Stimulated activated CD8-positive, alpha-beta memory T cell treated with anti-CD3 and anti-CD28 coated beads, Interleukin-12 subunit alpha, Interleukin-12 subunit beta, amount 100 ng/mL, for 1 hour (primary cell): ENCODE results near the gene SUSD4.
A peak's percentile ranks its signal among the peaks of the same experiment; 100 is the strongest.
"Not testable (repeated sequence)": the region's sequence is repeated elsewhere in the genome, so short reads cannot be mapped to it uniquely, and the experiment has no call there.

Experiments used
- DNase-seq: peaks from one replicate; pipeline ENCODE4 v3.0.0-alpha.2; 2020; ENCODE audit warnings: low read depth

The SUSD4 gene, protein sequence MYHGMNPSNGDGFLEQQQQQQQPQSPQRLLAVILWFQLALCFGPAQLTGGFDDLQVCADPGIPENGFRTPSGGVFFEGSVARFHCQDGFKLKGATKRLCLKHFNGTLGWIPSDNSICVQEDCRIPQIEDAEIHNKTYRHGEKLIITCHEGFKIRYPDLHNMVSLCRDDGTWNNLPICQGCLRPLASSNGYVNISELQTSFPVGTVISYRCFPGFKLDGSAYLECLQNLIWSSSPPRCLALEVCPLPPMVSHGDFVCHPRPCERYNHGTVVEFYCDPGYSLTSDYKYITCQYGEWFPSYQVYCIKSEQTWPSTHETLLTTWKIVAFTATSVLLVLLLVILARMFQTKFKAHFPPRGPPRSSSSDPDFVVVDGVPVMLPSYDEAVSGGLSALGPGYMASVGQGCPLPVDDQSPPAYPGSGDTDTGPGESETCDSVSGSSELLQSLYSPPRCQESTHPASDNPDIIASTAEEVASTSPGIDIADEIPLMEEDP

DNA sequence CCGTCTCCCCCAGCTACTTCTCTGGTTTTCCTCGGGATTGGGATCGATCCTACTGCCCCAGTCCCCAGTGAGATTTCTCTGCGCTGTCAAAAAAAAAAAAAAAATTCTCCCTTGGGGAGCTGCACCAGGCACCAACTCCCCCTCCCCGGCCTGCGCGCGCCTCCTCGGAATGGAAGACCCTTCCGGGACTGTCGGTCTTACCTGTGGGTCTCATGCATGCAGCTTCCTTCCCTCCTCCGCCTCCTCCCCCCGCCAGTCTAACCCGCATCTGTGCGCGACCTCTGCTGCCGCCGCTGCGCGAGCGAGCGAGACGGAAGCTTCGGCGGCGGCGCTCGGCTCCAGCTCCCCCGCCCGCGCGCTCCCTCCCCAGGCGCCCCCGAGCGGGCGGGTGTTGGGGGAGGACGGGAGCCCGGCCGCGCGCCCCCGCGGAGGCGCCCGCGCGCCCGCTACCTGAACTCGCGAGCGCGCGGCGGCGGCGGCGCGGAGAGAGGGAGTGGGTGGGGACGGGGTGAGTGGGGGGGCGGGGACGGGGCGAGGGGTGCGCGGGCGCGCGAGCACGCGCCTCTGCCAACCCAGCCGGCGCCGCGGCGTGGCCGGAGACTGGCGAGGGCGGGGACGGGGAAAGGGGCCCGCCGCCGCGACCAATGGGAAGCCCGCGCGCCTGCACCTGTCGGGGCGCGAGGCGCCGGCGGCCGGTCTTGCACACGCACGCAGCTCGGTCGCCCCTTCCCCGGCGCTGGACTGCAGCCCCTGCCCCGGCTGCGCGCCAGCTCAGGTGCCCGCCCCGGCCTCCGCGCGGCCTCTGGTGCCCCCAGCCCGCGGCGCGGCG, at the start of gene SUSD4:
TSS of gene SUSD4 (minus strand) at position 321 of the 829 bp plus-strand sequence. CDS start 751 bp downstream, outside the sequence.
- DNase-seq = peak; percentile 43

DNA sequence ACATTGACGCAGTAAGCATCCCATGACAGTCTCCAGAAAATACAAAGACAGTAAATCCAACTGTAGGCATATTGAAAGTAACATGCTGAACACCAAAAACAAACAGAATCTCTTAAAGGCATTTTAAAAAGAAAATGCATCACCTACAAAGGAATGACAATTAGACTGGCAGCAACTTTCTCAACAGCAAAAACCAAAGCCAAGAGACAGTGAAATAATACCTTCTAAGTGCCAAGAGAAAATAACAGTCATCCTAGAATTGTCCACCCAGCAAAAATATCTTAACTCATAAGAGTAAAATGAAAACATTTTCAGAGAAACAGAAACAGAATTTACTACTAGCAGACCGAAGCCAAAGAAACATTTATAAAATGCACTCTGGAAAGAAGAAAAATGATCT, 49.2 kb upstream of the SUSD4 start:
- no peak for DNase-seq

DNA sequence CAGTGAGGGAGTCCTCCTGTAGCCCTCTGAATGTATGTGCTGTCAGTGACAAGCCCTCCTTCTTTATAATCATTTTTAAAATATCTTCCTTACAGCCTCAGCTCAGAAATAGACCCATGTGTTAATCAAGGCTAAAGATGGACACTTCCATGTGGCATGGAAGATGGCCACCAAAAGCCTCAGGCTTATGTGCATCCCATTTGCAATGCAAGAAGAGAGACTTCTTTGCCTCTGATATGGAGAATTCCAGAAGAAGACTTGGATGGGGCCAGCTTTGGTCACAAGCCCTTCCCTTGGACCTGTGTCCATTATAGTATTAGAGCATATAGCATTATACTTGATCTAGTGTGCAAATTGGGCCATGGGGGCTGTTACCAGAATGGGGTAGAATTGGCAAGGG, 47.7 kb upstream of the SUSD4 start:
- DNase-seq = no peak

DNA sequence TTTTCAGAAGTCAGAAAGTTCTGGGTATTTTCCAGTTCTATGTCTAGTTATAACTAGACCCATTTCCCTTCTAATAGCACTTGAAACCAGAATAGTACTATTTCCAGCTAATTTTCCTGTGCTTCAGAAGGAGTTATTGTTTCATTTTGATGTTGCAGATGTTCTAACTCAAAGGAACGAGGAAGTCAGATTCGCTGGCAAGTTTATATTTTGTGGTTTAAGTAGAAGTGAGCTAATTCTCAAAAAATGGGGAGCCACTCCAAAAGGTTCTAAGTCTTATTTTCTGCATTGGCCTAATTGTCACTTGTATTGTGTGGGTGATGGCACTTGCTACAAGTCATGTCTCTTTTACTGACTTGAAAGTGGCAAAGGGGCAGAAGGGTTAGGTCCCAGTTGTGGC, 47.3 kb upstream of the SUSD4 start:
- no peak for DNase-seq

DNA sequence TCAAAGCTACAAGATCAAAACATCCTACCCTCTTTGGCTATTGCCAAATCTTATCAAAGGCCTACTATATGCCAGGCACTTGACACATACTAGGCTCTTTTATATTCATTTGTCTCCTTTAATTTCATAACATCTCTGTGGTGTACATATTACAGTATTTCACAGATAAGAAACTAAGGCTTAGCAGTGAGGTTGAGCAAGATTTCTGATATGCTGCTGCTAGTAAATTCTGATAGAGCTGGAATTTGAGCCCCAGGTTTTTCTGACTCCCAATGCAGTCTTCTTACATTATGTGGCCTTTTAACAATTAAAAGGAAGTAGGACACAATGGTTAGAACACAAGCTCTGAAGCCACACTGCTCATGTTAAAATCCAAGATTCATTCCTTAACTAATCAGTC, 46.1 kb upstream of the SUSD4 start:
- no peak for DNase-seq

DNA sequence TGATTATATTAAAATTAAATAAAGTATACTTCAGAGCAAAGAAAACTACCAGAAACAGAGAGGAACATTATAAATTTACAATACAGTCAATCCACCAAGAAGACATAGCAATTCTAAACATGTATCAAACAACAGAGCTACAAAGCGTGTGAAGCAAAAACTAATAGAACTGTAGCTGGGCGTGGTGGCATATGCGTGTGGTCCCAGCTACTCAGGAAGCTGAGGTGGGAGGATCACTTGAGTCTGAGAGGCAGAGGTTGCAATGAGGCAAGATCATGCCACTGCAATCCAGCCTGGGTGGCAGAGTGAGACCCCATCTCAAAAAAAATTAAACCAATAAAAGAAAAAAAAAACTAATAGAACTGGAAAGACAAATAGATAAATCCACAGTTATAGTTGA, 41.5 kb upstream of the SUSD4 start:
- no peak for DNase-seq

DNA sequence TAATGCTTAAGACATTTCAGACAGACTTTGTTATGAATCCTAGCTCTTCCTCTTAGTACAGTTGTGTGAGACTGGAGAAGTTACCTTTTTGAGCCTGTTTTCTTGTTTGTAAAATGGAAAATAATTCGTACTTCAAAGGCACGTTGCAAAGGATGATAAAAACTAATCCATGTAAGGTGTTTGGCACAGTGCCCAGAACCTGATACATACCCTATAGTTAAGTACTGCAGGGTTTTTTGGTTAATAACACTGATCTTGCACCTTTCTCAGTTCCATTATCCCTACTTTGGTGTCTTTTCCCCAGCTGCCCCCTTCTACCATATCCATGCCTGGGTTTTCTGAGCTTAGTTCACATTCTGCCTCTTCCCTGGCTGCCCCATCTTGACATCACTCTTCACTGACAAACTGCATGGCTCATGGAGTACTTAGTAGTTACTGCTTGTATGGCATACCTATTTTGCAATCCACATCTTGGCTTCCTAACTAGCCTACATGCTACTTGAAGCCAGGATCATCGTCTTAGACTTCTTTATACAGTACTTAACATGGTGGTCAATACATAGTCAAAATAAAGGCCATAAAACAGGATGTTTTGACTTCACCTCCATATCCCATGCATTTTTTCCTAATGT, 39.3 kb upstream of the SUSD4 start:
- DNase-seq = no peak

DNA sequence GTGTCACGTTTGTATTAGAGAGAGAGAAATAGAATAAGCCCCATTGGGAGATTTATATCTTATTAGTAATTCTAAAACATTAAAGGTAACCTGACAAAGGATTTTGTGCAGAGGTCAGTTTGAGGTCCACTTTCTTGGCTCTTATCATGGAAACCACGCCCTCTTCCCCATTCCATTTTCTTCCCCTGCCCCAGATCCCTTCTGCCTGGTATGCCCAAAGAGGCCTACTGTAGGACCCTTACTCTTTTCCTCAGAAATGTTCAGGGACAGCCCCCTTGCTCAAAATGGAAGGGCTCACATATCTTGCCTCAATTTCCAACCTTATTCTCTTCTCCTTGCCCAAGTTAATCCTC, 38.8 kb upstream of the SUSD4 start:
- DNase-seq = no peak

DNA sequence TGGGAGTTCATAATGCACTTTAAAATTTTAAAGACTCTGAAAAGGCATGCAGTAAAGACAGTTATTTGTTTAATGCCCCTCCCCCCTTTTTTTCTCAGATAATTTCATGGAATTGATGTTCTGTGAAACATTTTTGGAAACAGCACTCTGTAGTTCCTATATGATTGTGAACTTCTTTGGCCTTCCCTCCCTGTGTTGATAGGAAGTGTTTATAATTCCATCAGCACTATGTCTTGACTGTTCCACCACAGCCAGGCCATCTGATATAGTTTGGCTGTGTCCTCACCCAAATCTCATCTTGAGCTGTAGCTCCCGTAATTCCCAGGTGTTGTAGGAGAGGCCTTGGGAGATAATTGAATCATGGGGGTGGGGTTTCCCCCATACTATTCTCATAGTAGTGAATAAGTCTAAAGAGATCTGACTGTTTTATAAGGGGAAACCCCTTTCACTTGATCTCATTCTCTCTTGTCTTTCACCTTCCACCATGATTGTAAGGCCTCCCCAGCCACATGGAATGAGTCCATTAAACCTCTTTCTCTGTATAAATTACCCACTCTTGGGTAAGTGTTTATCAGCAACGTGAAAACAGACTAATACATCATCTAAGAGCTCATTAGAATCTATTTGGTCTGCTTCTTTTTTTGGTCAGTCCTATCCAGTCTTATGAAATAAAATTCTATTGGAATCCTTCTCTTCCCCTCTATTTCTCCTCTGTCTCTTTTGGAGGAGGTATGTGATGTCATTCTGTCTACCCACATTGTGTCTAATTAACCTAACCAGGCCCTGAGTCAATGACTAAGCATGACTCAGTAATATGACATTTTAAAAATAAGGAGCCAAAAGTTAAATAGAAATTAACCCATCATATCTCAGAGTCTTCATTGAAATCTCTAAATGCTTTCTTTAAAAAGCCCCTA, 38.2 kb upstream of the SUSD4 start:
- DNase-seq = no peak

DNA sequence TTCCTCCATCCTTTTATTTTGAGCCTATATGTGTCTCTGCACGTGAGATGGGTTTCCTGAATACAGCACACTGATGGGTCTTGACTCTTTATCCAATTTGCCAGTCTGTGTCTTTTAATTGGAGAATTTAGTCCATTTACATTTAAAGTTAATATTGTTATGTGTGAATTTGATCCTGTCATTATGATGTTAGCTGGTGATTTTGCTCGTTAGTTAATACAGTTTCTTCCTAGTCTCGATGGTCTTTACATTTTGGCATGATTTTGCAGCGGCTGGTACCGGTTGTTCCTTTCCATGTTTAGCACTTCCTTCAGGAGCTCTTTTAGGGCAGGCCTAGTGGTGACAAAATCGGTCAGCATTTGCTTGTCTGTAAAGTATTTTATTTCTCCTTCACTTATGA, 35.4 kb upstream of the SUSD4 start:
- DNase-seq = not testable (repeated sequence)

DNA sequence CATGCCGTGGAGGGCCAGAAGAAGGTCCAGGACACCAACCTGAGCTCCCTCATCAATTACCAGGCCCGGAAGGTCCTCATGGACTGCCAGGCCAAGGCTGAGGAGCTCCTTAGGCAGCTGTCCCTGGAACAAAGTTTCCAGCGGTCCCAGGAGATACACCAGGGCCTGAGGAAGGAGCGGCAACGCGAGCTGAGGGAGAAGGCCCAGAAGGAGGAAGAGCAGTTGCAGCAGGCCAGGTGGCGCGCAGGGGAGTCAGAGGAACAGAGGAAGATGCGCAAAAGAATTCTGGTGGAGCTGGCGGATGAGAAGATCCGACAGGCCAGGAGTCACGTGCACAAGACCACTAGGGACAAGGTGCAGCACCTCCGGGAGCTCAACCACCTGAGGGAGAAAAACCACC, 30.7 kb upstream of the SUSD4 start:
- no peak for DNase-seq

DNA sequence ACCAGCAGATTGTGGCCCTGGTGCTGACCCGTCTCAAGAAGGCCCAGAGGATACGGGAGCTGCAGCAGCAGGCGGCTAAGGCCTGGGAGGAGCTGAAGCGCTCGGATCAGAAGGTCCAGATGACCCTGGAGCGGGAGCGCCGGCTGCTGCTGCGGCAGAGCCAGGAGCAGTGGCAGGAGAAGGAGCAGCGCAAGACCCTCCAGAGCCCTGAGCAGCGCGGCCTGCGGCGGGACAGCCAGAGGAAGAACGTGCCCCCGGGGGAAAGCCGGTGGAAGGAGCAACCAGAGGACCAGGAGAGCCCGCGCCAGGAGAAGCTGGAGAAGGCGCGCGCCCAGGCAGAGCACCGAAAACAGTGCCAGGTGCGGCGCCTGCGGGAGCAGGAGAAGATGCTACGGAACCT, 30.3 kb upstream of the SUSD4 start:
- no peak for DNase-seq

DNA sequence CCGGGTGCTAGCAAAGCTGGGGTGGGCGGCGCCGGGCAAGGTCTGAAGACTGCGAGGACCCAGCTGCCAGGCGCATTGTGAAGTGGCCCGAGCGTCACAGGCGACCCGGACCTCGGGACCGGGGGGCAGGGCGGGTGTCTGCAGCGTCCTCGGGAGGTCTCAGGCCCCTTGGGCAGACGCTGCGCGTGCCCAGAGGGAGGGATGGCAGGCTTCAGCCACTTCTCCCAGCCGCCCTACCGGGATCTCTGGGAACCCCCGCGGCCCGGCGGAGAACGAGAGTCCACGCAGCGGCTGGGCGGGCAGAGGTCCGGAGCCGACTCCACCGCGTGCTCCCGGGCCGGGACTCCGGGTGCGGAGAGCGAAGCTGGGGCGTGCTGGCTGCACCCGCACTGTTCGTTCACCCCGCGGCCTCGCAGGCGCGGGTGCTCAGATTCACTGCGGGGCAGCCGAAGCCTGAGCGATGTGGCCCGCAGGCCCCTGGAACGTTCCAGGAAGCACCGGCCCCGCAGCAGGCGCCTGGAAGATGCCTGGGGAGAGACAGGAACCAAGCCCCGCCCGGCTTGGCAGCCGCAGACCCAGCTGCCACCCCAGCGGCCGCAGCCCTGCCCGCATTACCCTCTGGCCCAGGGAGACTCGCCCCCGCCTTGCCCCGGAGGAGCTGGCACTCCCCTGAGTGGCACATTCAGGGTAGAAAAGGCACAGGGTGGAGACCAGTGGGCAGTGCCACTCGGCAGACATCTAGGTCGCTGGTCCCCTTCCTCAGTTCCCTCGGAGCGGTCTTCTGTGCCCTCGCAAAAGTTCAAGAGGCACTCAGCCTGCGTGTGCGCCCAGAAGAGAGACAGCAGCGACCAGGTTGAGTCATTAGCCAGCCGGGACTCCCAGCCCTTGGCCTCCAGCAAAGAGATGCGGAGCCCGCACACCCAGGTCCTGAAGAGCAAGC, 29.6 kb upstream of the SUSD4 start, which contains the start of gene CCDC185:
TSS of gene CCDC185 (plus strand) at position 141 of the 940 bp plus-strand sequence. CDS start at position 202, 61 bp downstream.
- no peak for DNase-seq

DNA sequence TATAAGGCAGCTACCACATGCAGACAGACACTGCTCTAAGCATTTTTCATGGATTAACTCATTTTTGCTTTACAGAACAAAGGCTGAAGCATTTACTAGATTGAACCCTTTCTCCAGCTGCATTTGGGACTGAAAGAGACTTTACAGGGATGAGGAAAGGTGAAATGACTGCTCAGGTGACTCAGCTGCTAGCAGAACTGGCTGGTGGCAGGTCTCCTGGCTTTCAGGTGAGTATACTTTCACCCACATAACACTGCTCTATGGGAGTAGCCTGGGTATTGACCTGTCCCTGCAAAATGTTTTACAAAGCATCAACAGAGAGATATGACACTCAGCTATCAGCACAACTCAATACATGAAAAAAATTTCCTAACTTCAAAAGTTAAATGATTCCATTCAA, 26.6 kb upstream of the SUSD4 start:
- DNase-seq = no peak

DNA sequence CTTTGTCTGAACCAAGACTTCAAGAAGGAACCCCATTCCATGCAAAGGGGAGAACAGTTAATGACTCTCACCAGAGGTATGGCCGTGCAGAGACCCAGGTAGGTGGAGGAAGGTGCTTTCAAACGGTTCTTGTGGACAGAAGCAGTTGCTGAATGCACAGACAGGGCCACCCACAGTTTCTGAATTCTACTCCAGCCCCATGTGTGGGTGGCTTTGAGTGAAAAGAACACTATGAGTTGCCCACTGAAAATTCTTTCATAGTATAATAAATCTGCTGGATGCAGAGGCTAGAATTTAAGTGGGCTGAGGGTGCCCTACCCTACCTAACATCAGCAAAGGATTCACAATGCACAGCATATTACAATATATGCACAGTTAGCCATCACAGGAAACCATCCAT, 22.0 kb upstream of the SUSD4 start:
- DNase-seq = no peak

DNA sequence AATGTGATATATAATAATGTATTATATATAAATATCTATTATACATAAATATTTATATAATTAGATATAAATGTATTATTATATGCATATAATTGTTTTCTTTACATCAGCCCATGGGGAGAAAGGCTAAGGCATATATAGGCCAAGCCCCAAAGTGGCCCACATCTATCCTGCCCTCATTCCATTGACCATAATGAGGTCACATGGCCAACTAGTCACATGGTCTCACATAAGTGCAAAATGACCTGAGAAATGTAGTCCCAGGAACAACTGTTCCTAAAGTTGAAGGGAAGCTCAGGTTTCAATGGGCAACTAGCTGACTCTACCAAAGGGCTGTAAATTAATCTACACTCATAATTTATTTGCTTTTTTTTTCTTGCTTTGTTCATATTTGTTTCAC, 14.8 kb upstream of the SUSD4 start:
- no peak for DNase-seq

DNA sequence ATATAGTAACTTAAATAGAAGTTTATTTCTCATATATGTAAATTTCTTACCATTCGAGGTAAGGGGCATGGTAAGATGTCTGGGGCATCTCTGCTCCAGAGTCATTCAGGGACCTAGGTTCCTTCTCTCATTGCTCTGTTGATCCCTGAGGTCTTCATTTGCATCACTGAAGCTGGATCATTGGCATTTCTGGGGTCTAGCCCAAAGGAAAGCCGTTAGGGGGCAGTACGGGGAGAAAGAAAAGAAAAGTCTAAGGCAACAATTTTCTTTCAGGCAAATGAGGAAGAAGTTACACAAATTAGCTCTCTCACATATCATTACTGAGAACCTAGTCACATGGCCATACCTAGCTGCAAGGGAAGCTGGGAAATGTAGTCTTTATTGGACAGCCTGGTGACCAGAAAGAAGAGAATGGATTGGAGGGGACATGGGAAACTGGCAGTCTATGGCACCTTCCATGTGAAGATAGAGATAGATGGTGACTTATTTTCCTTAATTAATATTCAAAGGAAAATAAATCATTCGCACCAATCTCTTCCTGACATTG, 10.2 kb upstream of the SUSD4 start:
- no peak for DNase-seq

DNA sequence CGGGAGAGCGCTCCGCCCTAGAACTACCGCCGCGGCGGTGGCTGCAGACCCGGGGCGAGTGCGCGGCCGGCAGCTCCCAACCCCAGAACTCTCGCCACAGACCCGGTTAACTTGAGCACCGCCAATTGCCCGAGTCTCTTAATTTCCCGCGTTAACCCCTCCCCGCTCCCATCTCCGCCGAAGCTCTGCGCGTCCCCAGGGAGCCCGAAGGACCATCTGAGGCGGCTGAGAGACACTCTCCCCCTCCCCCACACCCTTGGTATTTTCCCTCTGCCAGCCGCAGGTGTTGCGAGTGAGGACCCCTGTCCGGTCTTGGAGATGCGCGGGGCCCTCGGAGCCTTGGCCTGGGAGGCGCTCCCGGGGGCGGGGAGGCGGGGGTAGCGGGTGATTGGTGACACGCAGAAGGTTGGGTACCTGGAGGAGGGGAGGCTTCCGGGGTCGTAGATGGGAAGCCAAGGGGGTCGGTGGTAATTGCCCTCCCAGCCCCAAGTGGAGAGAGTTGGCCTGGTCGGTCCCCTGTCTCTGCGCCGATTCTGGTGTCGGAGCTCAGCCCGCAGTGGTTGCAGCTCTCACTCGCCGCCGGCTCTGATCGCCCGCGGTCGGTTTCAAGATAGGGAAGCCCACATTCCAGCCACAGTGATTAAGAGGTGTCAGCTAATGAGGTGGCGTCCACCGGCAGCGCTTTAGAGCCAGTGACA, 858 bp upstream of the SUSD4 start:
- no peak for DNase-seq

DNA sequence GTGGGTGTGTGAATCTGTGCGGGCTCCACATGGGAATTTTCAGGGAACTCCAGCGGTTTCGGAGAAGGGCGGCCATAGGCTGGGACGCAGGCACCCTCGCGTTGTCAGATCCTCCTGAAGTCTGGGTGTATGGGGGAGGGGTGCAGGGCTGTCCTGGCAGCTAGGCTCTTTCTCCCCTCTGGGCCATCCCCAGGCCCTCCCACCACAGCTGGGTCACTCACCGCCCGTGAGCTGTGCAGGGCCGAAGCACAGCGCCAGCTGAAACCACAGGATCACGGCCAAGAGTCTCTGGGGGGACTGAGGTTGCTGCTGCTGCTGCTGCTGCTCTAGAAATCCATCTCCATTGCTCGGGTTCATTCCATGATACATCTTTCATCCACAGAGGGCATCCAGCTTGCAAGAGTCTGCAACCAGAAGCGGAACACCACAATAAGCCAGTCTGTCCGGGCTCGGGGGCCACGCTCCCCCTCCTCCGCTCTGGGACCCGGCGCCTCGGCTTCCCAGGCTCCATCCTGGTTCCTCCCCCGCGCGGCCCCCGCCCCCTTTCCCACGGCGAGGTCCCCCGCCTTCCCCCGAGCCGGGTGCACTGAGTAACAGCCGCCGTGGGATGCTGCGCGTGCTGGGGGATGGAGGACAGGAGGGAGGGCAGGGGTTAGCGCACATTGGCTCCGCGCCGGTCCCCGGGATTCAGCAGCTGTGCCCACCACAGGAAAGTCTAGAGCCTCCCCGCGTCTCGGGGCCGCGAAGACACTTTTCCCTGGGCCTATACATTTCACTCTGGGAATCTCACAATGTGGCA, 720 bp downstream of the SUSD4 start:
- no peak for DNase-seq
